GM21390 (cell line): ENCODE measurements around the gene GOLGA6D.
"Not testable (repeated sequence)": the region's sequence is repeated elsewhere in the genome, so short reads cannot be mapped to it uniquely, and the experiment has no call there.

ENCODE experiments used
- ATAC-seq: cut with Tn5 transposase; IDR thresholded peaks from one replicate; pipeline ENCODE4 v1.9.1; 2021; ENCODE audit not compliant: unreplicated experiment

The GOLGA6D gene

GRCh38 chr15:75328493-75329314, 46.1 kb downstream of the GOLGA6D start:
- no peak for ATAC-seq

GRCh38 chr15:75329571-75329970, 46.9 kb downstream of the GOLGA6D start:
- no peak for ATAC-seq

- ATAC-seq, result not testable (repeated sequence)
Measured at GRCh38 chr15:75332093-75332492, 49.5 kb downstream of the GOLGA6D start.

- not testable (repeated sequence) for ATAC-seq
Measured at GRCh38 chr15:75333654-75334419, 51.2 kb downstream of the GOLGA6D start.

GRCh38 chr15:75335313-75335704, 52.7 kb downstream of the GOLGA6D start:
- ATAC-seq, result no peak

GRCh38 chr15:75335705-75336355, 53.2 kb downstream of the GOLGA6D start, which contains the start of gene COMMD4:
Gene COMMD4, plus strand, starts transcription at chr15:75336063. Its CDS starts 27 bp downstream, at chr15:75336090.
- peak; percentile 57 for ATAC-seq

GRCh38 chr15:75338661-75339240, 56.1 kb downstream of the GOLGA6D start:
- no peak for ATAC-seq

- ATAC-seq, result no peak
Measured at GRCh38 chr15:75339531-75340240, 57.1 kb downstream of the GOLGA6D start.

- no peak for ATAC-seq
Measured at GRCh38 chr15:75342221-75342620, 59.6 kb downstream of the GOLGA6D start.

- ATAC-seq, result not testable (repeated sequence)
Measured at GRCh38 chr15:75343953-75344352, 61.3 kb downstream of the GOLGA6D start.
